NCI-H524 treated with DMSO at 0.1 percent for 48 hours (cell line): ENCODE data around the gene NEB.
A peak's percentile ranks its signal among the peaks of the same experiment; 100 is the strongest.
"Not testable (repeated sequence)": the region's sequence is repeated elsewhere in the genome, so short reads cannot be mapped to it uniquely, and the experiment has no call there.

Experiments
- DNase-seq: peaks from one replicate; lab custom pipeline; 2025; lab: John Stamatoyannopoulos, UW

NEB gene

DNA sequence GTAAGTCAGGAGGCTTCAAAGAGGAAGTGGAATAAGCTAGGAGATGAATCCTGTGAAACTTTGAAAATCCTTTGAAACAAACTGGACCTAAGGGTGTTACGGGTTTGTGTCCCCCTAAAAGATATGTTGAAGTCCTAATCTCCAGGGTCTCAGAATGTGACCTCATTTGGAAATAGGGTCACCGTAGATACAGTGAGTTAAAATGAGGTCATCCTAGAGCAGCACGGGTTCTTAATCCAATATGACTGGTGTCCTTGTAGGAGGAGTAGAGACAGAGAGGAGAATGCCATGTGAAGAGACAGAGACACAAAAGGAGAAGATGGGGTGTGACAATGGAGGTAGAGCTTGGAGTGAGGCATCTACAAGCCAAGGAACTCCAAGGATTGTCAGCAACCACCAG lies 26.9 kb upstream of the NEB start:
- DNase-seq: no peak

- DNase-seq: no peak
Observed at GRCh38 chr2:151760139-151760650, 25.9 kb upstream of the NEB start.

DNA sequence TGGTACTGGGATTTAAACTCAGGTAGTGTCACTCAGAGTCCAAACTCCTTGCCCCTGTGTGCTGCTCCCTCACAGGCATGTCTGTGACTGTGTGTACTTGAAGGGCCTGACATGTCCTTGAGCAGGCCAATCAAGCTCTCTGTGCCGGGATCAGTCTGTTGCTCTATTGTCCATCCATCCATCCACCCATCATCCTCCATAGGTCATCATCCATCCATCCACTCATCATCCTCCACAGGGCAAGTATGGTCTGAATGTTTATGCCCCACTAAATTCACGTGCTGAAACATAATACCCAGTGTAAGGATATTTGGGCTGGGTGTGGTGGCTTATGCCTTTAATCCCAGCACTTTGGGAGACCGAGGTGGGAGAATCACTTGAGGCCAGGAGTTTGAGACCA lies 24.5 kb upstream of the NEB start:
- DNase-seq: no peak

GRCh38 chr2:151757861-151758260 lies 23.6 kb upstream of the NEB start:
- peak; percentile 71 for DNase-seq

GRCh38 chr2:151756820-151757219 lies 22.5 kb upstream of the NEB start:
- peak; percentile 25 for DNase-seq

- DNase-seq: no peak
Observed at GRCh38 chr2:151754253-151754897, 20.1 kb upstream of the NEB start.

GRCh38 chr2:151753540-151753939 lies 19.3 kb upstream of the NEB start:
- no peak for DNase-seq

DNA sequence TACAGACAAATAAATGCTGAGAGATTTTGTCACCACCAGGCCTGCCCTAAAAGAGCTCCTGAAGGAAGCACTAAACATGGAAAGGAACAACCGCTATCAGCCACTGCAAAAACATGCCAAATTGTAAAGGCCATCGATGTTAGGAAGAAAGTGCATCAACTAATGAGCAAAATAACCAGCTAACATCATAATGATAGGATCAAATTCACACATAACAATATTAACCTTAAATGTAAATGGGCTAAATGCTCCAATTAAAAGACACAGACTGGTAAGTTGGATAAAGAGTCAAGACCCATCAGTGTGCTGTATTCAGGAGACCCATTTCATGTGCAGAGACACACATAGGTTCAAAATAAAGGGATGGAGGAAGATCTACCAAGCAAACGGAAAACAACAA lies 11.0 kb upstream of the NEB start:
- DNase-seq: not testable (repeated sequence)

DNA sequence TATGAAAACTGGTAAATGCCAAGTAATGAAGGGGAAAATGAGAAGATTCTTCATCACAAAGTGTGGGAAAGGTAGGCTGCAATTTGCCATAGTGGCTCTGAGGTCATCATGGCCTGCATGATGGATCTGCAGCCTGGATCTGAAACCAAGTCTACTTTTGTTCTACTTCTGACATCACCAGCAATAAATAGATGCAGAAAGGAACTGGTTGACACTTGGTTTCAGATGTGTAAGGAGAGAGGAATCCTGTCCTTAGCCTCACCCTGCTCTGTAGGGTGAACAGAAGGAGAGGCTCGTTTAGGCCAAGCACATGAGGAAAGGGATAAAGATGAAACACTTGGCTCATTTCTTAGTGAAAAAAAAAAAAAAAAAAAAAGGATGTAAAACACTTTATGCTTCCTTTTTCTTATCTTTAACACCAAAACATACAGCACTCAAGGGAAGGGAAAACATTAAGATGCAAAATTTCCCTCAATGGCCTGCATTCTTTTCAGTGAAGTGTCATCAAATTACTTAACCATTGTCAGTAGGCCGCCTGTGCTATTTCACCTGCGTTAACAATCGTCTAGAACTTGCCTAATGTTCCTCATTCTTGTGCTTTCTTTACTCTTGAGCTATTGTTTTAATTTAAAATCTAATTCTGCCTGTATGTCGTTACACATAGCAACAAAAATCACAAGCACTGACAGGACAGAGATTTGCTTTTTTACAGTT lies 3.9 kb downstream of the NEB start:
- no peak for DNase-seq

DNA sequence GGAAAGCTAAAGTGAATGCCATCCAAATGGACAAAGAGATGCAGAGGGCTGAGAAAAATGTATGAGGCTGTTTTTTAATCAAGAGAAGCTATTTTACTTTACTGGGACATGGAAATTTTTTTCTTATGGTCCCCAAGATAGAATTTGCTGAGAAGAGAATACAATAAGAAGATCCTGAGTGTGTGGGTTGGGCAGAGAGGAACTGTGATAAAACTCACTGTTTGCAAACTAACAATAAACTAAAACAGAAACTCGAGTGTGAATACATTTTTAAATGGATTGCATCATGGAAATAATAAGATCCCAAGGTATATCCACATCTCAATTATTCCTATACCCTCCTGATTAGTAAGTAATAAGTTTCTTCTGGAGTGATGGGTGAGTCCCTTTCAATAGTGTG lies 4.4 kb downstream of the NEB start:
- no peak for DNase-seq

GRCh38 chr2:151729415-151729811 lies 4.9 kb downstream of the NEB start:
- no peak for DNase-seq

- DNase-seq: no peak
Observed at GRCh38 chr2:151728804-151729414, 5.4 kb downstream of the NEB start.

GRCh38 chr2:151727593-151728552 lies 6.4 kb downstream of the NEB start:
- no peak for DNase-seq

DNA sequence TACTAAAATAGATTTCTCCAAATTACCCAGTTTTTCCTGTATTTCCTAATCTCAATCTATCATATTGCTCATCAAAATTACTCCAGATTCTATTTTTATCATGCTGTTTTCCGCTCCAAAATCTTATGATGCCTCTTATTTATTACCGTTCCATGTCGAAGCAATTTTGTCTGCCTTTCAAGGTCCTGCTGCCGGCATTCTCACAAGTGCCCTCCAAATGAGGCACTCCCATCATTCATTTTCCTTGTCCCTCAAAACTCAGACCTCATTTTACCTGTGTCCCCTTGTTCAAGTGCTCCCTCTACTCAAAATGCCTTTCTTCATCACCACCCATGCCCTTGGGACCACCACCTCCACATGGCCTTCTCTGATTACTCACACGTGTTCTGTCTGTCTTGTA lies 13.1 kb downstream of the NEB start:
- no peak for DNase-seq

DNA sequence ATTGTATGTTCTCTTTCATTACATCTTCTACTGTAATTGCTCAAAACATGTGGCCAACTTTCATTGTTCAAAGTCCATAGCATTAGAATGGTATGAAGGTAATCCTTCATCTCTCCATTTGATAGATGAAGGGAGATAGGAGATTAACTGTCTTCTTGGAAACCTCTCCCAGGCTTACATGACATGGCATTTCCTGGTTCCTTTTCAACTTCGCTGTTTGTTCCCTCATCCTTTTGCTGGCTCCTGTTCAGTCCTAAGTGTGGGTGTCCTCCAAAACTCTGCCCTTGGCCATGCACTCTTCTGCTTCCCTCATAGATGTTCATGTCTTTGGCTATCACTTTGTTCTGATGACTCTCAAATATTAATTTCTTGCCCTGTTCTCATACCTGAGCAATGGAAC lies 13.8 kb downstream of the NEB start:
- no peak for DNase-seq

DNA sequence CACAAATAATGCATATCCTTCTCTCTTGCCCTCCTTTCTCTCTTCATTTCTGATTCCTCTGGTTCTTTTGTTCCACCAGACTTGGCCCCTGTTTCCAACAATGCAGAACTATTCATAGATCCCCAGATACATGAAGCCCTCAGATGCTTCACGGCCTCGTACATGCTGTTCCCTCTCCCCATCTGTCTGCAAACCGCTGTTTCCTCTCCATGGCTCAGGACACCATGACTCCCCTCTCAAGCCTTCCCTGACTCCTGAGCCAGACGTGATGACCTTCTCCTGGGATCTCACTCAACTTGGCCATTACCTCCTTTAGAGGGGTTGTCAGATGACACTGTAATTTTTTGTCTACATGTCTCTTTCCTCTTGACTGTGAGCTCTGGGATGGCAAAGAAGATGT lies 15.5 kb downstream of the NEB start:
- no peak for DNase-seq

DNA sequence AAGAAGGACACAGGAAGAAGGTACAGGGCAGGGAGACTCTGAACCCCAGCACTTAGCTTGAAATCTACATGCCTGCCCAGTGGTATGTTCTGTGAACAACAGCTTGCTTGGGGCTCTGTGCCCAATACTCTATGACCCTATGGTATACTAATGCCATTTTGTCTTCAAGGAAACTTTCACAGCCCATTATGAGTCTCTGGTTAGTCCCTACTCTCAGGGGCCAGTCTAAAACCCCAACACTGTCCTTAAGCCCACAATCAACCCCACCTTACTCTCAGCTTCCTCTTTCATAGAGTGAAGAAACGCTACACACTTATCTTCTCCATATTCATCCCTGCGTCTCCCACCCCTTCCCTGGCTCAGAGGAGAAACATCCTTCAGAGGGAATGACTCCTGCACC lies 16.0 kb downstream of the NEB start:
- DNase-seq: no peak

DNA sequence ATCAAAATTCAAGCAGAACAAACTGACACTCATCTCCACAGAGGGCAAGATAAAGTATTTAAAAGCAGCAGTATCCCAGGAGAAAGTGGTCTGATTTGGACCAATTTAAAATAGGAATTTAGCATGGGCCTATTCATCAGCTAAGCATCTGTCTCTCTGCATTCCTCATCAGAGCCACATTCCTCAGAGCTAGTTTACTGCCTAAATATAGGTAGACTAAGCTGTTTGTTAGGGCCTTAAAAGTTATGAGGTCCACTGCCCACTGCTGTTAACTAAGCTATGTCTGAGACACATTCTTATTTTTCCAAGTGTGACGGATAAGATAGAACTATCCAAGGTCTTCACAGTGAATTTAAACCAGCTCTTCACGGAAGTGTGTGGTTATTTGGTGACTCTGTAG lies 17.6 kb downstream of the NEB start:
- no peak for DNase-seq

DNA sequence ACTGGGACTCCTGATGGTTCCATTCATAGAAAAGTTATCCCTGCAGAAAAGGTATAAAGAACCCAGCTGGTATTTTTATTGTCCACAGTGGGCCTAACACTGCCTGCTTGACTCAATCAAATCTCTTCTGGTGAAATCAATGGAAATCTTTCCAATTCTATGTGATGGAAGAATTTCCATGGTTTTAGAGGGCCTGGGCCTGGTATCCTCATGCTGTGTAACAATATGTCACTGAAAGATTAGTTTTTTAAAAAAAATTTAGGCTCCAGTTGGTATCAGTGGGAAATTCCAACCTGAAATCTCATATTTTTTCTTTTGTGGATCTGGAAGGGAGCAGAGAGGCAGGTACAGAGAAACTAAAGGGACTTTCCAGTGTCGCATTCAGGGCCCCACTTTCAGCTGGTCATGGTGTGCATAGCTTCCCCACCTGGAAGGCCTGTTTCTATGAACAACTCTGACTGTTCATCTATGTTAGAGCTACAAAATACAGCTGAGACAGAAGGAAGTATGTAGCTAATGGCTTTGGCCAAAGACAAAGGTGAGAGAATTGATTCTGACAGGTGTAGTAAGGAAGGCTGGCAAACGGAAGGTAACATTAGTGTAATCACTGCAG lies 20.9 kb downstream of the NEB start:
- no peak for DNase-seq

GRCh38 chr2:151711025-151711424 lies 23.3 kb downstream of the NEB start:
- no peak for DNase-seq

DNA sequence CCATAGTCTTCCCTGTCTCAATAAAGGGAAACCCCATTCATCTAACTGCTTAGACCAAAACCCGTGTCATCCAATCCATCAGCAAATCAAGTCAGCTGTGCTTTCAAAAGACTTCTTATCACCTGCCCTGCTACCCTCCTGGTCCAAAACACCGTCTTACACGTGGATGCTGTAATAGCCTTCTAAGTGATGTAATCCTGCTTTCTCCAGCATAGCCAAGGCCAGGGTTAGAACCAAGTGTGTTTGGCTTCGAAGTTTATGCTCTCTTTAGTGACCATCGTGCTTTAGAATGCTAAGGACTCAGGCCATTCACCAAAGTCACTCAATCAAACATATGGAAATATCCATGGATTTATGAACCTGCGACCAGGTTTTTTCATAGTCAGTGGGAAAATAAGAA lies 25.5 kb downstream of the NEB start:
- DNase-seq: no peak

DNA sequence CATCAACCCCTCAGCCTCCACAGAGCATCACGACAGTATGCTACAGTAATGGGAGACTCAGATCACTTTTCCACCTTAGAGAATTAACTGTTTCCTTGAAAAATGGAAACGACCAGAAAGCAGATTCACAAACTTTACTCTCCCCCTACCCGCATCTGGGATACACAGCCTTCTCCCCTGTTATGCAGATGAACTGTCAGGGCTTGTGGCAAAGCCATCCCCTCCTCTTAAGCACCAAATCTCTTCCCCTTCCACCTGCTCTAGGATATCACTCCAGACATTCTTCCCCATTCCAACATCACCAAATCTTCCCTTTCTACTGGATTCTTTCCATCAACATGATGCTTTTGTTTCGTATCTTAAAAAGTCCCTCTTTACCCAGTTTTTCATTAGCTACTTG lies 26.4 kb downstream of the NEB start:
- DNase-seq: no peak
